Renal cortical epithelial cell (primary cell): ENCODE results near the gene DAPK1. TPM values are rescaled to one million over a fixed set of nuclear protein-coding genes. Genes with fewer than 3 reads are reported as not detected.

Source experiments
- DNase-seq: peaks from one replicate; pipeline ENCODE4 v3.0.0-alpha.2; 2011; ENCODE audit warnings: low read depth
- total RNA-seq: library from RNA; depleted of rRNA; stranded (reverse); fragments of >200 nt; gene quantifications from 2 replicates; pipeline ENCODE4 v1.2.3, GENCODE V29; 2014

The DAPK1 gene
- total RNA-seq, 1 donor from 2014 or later = 263 TPM

DNA sequence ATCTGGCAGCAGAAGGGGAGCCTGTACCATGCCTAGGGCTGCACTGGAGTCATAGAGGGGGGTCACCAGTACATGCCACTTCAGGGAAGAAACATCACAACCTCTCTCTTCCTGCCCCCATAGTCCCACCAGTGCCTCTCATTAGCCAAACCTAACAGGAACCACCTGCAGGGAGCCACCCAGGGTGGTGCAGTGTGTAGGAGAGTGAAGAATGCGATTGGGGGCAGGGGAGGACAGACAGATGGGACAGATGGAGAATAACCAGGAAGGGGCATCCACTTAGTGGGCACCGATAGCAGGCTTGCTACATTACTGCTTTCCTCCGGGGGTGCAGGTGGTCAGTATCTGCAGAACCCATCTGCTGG, 19.2 kb downstream of the DAPK1 start:
- DNase-seq = no peak

DNA sequence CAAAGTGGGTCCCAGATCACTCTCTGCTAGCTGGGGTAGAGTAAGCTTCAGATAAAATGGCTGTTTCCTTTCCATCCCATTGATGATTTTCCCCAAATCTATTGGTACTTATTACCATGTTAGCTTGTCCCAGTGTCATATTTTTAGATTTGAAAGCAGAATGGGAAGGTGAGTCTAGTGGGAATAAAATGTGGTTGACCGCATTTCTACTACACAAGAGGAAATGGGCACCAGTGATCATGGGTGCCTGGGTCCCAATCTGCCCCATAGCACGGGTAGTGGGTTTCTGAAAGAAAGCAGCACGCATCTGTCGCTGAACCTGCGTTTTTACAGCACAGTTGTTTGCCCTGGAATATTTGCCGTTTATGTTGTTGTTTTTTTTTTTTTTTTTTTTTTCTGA, 20.1 kb downstream of the DAPK1 start:
- no peak for DNase-seq

DNA sequence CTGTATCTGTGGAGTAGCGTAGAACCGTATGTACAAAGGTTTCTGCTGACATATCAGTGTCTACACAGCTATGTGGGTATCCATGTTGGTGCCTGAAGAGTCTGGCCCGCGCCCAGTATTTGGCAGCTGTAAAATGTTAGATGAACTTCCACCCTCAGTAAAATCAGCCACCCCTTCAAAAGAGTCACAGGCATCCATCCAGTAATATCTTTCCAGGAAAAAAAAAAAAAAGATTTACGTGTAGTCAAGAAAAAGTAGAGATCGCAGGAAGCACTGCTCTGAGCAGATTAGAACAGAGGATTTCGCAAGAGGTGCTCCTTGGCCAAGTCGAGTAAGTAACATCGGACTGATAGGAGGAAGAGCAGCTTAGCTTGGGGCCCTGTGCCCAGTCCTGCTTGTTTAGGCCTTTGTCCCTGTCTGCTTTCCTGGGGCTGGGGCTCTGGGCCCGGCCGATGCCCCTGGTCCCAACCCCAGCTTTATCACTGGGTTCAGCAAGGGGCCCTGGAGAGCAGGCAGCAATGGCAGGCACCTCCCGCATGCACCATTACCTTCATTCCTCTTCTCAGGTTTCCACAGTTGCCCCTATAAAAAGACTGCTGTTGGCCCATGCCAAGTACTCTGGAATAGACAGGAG, 21.2 kb downstream of the DAPK1 start:
- DNase-seq = peak; percentile 65

DNA sequence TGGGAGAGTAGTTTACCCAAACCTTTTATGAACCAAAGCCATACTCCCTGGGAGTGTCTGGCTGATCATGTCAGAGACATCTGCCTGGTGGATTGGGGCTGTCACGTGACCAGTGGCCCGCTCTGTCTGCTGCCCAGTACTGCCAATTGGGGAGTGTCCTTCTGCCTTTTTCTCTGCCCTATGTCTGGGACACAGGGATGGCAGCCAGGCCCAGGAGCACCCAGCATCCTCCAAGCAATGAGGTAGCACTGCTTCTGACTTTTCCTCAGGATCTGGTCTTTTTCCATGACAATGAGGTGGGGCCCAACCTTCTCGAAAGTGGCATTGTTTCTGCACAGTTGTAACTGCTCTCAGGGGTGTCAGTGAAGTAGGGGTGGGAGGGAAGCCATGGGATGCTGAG, 21.8 kb downstream of the DAPK1 start:
- DNase-seq = no peak

DNA sequence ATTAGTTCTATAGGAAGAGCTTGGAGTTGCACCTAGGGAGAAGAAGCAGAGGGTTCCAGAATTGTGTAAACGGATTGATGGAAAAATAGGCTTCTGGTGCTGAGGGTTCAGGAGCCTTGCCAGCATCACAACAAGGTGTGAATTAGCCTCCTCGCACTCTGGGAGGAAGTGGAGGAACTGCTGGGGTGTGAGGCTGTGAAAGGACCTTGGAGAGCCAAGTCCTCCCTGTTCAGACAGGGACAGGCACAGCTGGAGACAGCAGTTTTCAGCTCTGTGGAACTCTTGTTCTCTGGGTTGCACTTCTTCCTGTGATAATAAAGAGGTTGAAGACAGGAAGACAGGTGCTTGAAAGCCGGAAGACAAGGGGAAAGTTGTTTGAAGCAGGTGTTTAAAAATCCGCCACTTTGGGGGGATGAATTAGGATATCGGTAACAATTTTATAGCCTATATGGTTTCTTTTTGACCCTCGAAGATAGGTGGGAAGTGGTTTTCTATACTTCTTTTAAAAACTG, 22.6 kb downstream of the DAPK1 start:
- no peak for DNase-seq

DNA sequence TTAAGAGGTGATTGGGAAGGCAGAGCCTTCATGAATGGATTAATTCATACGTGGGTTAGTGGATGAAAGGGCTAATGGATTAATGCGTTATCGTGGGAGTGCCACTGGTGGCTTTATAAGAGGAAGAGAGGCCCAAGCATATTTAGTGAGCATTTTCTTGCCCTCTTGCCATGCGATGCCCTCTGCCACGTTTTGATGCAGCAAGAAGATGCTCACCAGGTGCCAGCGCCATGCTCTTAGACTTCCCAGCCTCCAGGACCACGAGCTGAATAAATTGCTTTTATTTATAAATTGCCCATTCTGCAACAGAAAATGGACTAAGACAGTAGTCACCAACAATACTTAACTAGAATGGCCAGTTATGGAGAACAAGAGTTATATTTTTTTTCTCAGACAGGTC, 24.2 kb downstream of the DAPK1 start:
- DNase-seq = no peak

DNA sequence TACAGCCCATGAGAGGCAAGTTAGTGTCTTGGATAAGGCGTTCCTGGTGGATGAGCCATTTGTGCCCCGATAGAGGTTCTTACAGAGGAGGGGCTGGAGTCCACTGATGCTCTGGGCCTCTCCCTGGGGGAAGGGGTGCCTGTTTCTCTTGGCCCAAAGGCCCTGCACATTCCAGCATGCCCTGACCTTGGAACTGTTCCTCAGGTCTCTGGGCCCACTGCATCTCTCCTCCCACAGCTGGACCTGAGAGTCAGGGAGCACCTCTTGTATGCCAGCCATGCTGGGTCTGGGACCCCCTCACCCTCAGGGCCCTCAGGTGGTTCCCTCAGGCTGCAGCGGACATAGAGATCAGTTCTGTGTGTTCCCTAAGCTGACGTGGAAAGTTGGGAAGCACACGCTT, 26.4 kb downstream of the DAPK1 start:
- no peak for DNase-seq

DNA sequence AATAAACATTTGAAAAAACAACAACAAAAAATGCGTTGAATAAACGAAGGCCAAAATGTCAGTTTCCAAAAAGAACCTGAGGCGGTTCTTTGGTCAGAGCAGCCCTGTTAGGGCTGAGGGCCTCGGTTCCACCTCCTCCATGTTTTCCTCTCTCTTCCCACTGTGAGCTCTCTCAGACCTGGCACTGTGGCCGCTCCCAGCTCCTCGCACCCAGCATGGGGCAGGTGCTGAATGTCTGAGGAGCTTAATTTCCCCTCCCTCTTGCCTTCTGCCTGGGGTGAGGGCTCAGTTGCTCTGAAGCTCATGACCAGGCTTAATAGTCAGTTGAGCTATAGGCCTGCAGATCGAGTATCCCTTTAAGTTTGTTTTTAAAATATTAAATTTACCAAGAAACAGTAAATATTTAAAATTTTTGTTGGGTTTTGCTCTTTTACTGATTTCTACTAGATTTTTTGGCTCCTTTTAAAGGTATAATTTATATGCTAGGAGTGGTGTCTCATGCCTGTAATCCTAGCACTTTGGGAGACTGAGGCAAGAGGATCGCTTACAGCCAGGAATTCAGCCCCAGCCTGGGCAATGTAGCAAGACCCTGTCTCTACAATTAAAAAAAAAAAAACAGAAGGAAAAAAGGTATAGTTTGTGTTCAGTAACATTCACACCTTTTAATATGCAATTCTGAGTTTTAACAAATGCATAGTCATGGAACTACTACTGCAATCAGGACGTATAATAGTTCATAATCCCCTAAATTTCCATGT, 28.1 kb downstream of the DAPK1 start:
- DNase-seq = no peak

DNA sequence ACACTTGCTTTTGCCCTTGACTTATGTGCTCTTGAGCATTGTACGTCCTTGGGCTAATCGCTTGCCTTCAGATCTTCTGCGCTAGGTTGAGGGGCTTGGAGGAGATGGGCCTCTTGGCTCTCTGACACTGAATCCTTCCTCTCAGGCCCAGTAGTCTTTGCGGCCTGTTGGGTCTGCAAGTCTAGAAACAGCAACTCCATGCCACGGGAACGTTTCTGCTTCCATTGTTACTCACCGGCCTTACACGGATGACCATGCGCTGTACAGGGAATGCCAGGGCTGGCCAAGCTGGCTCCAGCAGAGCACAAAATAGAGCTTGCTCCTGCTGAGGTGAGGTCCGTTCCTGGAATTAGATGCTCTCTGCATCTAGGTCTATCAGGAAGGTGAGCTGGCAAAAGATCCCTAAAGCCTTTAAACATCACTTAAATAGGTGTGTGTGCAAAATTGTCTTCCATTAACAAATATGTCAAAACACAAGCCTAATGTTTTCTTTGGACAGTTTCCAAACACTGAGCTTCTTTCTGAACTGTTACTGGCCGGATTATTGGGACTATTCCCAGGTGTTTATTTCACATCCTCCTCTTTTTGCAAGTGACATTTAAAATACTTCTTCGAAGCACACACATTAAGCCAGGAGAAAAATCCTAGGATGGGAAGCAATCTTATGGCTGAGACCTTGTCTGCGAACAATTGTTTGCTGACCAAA, 29.7 kb downstream of the DAPK1 start:
- no peak for DNase-seq

DNA sequence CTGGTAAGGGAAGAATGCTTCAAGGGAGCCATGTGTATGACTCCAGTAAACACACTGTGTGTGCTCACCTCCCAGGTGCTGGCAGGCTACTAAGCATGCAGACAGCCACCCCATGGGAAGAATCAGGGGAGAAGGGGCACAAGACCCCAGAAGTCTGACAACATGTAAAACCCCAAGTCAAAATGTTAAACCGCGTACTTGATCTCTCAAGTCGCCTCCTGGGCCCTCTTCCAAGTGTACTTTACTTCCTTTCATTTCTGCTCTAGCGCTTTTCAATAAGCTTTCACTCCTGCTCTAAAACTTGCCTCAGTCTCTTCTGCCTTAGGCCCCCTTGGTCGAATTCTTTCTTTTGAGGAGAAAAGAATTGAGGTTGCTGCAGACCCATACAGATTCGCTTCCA, 31.3 kb downstream of the DAPK1 start:
- DNase-seq = peak; percentile 28

DNA sequence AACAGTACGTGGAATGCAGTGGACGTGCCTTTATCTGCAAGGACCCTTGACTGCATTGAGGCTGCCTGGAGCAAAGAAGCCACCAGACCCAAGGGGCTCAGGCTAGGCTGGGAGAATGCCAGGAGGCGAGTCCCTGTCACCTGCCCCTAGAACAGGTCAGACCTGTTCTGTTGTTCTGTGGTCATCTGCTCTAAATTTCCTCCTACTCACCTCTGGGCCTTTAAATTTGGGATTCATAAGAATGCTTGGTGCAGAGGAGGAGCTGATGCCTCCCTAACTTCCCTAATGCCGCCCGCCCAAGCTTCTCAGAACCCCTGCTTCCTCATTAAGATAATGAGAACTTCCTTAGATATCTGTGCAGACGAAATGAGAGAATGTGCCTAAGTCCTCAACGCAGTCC, 32.0 kb downstream of the DAPK1 start:
- no peak for DNase-seq

DNA sequence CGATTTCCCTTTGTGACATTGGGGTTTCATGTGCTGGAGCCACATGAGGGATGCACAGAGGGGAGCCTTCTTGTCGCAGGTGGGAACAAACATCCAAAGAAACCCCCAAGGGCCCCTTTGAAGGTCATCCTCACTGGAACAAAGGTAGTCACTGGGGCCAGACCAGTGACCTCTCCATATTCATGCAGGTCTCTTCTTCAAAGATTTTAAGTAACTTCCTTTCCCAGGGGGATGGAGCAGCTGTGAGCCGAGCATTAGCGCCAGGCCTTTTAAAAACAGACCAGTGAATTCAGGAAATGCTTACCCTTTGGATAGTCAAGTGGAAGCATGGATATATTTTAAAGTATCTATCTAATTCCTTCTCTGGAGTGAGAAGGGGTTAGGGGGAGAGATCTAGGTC, 33.0 kb downstream of the DAPK1 start:
- no peak for DNase-seq

DNA sequence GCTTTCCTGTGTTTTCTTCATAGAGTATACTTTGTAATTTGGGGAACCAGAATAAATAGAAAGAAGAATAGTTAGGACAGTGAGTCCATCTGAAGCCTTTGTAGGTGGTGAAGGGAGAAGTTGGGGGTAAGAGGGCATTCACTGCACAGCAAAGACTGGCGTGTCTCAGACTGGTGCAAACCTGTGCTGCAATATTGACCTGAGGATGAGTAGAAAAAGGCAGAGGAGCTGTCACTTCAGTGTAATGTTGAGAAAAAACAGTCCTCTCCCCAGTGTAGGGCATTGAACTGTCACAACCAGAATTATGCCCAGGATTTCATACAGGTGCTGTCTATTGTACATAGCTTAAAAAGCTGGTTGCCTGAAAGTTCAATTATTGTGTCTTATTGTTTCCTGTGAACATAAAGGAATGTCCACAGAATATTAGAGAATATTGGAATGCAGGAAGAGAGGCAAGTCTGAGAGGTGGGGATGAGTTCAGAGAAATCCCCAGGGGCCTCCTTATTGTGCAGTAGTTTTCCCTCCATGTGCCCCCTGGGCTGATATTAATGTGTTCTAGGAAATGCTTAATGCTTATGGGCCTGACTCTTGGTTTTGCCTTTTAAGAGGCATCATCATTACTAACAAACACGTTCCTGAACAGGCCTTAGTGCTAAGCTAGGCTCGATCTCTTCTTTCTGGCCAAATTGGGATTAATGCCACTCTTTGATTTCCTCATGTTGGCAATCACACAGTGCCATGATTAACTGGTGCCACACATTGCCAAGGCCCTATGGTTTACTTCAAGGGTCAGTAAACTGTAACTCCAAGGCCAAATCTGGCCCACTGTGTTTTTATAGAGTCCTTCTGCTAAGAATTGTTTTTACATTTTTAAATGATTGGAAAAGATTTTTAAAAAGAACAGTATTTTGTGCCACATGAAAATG, 34.0 kb downstream of the DAPK1 start:
- no peak for DNase-seq

DNA sequence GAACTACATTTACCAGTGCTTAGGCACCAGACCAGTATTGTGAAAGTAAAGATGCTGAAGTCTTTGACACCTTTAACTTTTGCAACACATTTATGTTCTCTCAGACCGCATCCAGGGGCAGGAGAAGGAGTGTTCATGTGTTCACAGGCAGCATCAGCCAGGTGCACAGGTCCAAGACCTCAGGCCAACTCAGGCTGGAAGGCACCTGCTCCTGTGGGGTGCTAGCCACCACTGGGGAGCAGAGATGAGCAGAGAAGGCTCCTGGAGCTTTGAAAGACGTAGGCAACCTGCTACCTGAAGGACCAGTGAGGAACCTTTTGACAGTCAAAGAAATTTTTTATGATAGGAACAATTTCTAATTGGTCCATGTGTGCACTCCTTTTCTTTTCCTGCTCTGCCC, 35.6 kb downstream of the DAPK1 start:
- no peak for DNase-seq

DNA sequence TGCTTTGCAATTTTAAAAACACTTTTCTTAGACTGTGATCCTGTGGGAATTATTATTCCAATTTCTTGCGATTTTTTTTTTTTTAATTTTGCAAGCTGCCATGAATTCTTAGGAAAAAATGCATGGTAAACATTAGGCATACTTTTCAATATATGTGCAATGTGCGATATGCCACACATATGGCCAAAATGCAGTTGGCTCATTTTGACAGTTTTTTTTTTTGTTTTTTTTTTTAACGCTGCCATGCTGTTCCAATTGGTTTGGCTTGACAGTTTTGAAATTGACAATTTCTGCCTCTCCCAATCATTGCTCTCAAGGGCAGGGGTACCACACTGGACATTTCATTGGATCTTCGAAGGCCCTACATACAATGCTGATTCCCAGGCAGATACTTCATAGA, 36.4 kb downstream of the DAPK1 start:
- DNase-seq = no peak

DNA sequence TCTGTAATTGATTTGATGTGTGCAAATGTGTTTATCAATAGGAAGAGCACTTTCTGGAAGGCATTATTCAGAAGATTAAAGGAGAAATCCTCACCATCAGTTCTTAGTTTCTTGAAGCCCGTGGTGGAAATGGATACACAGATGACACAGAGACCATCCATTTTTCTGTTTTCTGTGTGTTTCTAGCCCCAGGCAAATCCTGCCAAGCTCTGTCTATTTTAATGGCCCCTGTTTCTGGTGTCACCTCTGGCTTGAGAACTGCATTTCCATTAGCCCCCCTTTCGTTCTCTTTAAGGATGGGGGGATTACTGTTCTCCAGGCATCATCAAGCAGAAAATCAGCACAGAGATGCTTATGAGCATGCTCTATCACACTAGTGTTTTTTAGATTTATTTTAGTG, 37.3 kb downstream of the DAPK1 start:
- no peak for DNase-seq

DNA sequence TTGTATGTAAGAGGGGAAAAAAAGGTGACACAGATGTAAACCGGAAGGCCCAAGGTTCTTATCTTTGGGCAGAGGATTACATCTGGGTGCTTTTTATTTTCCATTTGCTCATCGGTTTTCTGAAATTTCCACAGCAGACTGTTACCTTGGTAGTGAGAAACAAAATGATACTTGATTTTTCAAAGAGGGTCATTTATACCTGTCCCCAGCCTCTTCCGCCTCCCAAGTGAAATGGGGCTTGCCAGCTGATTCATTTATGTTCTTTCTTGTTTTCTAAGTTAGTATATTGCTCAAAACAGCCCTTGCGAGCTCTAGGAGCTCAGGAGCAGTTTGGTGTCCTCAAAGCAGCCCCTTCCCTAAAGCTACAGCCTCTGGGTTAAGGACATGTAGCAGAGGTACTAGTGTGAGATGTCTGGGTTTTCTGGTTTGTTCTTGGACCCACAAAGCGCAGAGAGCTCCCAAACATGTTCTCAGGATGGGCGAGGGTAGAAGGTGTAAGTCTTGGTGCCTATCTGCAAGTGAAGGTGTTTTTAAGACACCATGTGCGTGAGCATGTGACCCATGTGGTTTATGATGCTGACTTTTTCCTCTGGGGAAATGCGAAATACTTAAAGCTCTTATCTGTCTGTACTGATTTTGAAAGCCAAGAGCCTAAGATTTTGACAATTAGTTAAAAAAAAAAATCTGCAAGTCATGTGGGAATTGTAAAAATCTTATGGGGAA, 38.3 kb downstream of the DAPK1 start:
- no peak for DNase-seq

DNA sequence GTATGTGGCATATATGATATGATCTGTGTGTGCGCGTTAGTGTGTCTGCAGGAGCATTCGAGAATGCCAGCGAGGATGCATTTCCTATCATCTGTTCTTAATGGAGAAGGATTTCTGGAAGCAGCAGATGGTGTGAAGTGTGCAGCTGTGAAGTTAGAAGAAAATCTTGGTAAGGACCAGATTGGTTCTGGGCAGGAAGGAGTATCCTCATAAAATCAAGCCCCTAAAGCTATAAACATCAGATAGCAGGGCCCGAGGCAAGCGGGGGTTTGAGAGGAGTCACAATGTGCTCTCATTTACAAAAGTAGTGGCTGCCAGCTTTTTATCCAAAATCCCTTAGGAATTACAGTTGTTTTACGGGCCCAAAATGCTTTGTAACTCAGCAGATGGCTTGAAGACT, 40.0 kb downstream of the DAPK1 start:
- DNase-seq = no peak

DNA sequence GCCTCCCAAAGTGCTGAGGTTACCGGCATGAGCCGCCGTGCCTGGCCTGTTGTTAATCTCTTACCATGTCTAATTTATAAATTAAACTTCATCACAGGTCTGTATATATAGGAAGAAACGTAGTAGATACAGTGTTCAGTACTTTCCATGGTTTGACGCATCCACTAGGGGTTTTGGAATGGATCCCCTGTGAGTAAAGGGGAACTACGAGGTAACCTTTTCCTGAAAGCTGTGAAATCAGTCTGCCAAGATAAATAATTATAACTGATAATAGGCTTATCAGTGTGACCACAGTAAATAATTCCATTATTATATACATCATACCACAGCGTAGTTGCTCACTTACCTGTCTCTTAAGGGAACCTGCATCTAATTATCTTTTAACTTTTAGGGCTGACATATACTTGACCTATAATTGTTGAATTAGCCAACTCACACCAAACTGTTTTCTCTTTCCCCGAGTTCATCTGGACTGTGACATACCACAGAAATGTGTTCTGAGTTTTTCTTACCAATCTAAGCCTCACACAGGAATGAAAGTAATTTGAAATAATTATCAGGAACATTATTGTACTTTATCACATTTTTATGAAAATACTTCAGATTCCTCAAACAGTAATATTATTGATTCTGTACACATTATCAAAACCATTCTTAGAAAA, 42.9 kb downstream of the DAPK1 start:
- no peak for DNase-seq

DNA sequence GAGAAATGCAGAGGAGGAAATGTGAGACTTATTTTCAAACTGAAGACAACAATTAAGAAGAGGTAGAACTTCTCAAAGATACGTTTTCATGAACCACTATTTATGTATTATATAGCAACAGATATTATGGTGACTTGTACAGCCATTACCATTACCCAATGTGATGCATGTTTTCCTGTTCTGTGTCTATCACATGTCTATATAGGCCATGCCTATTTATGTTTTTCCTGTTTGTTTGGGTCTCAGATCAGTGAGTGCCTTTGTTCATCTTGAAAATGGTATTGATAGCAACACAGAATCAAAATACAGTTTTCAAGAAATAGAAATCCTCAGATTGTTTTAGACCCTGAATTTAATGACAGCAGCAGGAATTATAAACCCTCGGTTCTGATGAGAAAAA, 44.0 kb downstream of the DAPK1 start:
- DNase-seq = no peak

DNA sequence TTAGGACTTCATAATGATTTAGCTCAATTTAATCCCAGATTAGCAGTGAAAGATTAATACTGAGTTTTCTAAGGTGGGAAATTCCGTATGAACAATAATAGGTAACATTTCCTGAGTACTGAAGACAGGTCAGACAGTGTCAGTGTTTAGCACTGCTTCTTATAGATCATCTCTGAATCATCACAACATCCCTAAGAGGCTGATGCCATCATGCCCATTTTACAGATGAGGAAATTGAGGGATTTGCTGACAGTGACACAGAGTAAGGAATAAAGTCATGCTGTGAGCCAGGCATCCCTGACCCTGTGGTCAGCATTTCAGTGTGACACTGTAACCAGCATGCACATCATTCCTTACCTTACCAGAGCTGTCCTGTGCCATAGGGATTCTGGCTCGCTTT, 44.5 kb downstream of the DAPK1 start:
- no peak for DNase-seq
